ENCODE data around the gene CX3CL1.

Gene CX3CL1

DNA sequence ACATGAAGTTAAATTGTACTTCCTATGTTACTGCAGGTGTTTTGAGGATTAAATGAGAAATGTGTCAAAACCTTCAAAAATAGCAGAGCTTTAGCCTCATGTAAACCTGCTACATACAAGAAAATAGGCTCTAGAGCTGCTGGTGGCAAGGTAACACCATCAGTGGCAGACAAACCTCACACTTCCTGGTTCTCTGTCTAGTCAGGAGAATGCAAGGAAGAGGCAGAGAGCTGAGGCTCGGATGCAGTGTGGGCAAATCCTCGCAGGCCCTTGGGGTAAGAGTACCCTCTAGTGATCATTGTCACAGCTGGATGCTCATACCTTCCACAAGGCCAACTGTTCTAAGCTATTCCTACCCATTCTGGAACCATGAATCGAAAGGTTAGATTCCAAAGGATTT lies 60.7 kb downstream of the CX3CL1 start:
- no peaks in the 10 kb centered on the region for H3K9me3 ChIP-seq (ENCODE audit: severe bottlenecking)
- peaks cover 63% of the 10 kb centered on the region for H3K36me3 ChIP-seq
- TF ChIP-seq, protein P1, sequence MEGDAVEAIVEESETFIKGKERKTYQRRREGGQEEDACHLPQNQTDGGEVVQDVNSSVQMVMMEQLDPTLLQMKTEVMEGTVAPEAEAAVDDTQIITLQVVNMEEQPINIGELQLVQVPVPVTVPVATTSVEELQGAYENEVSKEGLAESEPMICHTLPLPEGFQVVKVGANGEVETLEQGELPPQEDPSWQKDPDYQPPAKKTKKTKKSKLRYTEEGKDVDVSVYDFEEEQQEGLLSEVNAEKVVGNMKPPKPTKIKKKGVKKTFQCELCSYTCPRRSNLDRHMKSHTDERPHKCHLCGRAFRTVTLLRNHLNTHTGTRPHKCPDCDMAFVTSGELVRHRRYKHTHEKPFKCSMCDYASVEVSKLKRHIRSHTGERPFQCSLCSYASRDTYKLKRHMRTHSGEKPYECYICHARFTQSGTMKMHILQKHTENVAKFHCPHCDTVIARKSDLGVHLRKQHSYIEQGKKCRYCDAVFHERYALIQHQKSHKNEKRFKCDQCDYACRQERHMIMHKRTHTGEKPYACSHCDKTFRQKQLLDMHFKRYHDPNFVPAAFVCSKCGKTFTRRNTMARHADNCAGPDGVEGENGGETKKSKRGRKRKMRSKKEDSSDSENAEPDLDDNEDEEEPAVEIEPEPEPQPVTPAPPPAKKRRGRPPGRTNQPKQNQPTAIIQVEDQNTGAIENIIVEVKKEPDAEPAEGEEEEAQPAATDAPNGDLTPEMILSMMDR (IDR thresholded peaks at IDR 0.05; ENCODE audit: low read depth, low read length): no peak
- no peak overlapping the region for H3K4me3 ChIP-seq (ENCODE audit: low read depth, low read length)
- no peaks in the 10 kb centered on the region for H3K27me3 ChIP-seq (ENCODE audit: insufficient read depth, low read depth, severe bottlenecking)
- no peak for DNase-seq
- H3K27ac ChIP-seq: no peak overlapping the region

DNA sequence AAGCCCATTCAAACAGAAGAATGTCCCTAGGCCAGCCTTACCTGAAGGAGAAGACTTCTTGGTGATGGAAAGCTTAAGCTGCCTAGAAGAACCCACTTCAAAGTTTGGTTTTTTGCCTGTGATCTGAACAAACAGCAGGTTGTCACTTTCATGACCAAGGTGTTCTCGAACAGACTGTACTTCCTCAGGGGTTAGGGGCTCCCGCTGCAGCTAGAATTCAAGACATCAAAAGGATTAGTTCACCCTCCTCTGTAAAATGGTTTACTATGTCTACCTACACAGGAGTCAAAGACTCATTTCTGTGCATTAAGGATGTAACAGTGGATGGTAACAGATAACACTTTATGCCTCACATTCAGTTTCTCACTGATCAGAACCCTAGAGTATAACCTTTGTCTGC lies 61.7 kb downstream of the CX3CL1 start:
- Histone ChIP-seq H3K27ac (no peak overlapping the region), H3K9me3 (ENCODE audit: severe bottlenecking) (no peaks in the 10 kb centered on the region), H3K27me3 (ENCODE audit: insufficient read depth, low read depth, severe bottlenecking) (no peaks in the 10 kb centered on the region), H3K4me3 (ENCODE audit: low read depth, low read length) (no peak overlapping the region), H3K36me3 (peaks cover 68% of the 10 kb centered on the region)
- TF ChIP-seq, protein P1 (IDR thresholded peaks at IDR 0.05; ENCODE audit: low read depth, low read length): no peak
- no peak for DNase-seq
